GM19240 (cell line): Measurements from ENCODE around the gene ANXA11.
"Not testable (repeated sequence)": the region's sequence is repeated elsewhere in the genome, so short reads cannot be mapped to it uniquely, and the experiment has no call there.

Source experiments
- DNase-seq: peaks from one replicate; pipeline ENCODE4 v3.0.0; 2011; ENCODE audit warnings: low spot score; ENCODE audit not compliant: insufficient read length

Gene ANXA11

GRCh38 chr10:80146918-80147317, 58.4 kb downstream of the ANXA11 start:
- no peak for DNase-seq

GRCh38 chr10:80145406-80146308, 59.7 kb downstream of the ANXA11 start:
- DNase-seq = not testable (repeated sequence)

GRCh38 chr10:80144696-80145131, 60.6 kb downstream of the ANXA11 start:
- DNase-seq = no peak

GRCh38 chr10:80144067-80144695, 61.2 kb downstream of the ANXA11 start:
- DNase-seq = no peak

GRCh38 chr10:80141696-80142460, 63.5 kb downstream of the ANXA11 start:
- DNase-seq = no peak

- DNase-seq = no peak
Observed at GRCh38 chr10:80140251-80140650, 65.1 kb downstream of the ANXA11 start.

GRCh38 chr10:80139265-80139664, 66.1 kb downstream of the ANXA11 start:
- DNase-seq = no peak

DNA sequence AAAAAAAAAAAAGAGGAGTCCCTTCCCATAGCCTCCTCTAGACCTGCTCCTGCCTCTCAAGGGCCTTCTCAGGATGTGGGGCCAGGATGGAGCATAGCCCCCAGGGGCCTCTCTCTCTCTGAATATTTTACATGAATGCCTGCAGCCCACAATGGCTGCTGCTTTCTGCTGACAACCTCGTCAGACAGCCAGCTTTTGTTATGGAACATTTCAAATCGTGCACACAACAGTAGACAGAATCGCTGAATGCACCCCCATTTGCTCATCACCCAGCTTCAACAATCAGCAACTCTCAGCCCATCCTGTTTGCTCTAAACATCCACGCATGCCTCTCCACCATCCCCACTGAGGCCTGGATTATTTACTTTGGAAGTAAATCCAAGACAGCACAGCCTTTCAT, 67.4 kb downstream of the ANXA11 start:
- DNase-seq = no peak

GRCh38 chr10:80137031-80137862, 68.1 kb downstream of the ANXA11 start:
- DNase-seq = no peak

DNA sequence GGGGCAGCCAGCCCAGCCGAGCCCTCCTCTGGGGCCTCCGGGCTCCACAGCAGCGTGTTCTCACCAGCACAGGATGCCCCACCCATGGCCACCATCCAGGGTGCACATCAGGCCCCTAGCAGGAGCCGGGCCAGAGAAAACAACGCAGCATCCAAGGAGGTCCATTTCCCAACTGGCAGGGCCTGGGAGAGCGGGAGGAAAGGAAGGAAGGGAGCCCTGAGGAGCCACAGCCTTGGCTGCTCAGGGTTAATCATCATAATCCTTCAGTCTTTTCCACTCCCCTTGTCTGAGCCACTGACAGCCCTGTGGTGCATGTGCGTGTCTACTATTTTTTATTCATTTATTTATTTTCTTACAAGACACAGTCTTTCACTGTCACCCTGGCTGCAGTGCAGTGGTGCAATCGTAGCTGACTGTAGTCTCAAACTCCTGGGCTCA, 69.2 kb downstream of the ANXA11 start:
- no peak for DNase-seq

DNA sequence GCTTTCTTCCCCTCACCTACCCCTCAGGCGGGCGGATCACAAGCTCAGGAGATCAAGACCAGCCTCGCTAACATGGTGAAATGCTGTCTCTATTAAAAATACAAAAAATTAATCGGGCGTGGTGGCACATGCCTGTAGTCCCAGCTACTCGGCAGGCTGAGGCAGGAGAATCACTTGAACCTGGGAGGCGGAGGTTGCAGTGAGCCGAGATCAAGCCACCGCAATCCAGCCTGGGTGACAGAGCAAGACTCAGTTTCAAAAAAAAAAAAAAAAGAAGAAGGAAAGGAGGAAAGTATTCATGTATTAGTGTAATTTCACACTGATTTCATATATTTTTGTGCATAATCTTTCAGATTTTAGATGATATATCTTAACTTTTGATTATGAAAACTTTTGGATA, 71.7 kb downstream of the ANXA11 start:
- not testable (repeated sequence) for DNase-seq

- DNase-seq = no peak
Observed at GRCh38 chr10:80133206-80133605, 72.1 kb downstream of the ANXA11 start.

- no peak for DNase-seq
Observed at GRCh38 chr10:80132299-80133139, 72.8 kb downstream of the ANXA11 start, which contains the start of gene PLAC9. PLAC9 (plus strand) TSS chr10:80132730; CDS start chr10:80132763, 33 bp downstream.

DNA sequence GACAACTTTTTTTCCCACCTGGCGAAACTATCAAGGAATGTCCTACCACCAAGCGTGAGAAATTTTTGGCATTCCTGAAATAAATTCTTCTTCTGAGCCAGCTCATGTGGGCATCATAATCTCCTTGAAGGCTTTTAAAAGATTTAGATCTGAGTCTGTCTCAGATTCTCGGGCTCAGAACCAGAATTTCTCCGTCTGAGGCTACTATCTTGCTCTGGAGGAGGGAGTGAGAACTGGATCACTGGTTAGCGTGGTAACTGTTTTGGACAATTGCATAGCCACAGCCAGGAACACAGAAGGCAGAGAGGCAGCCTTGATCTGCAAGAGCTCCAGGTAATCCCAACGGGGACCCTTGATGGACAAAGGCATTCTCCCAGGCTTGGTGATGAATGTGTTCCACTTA, 73.8 kb downstream of the ANXA11 start:
- no peak for DNase-seq

DNA sequence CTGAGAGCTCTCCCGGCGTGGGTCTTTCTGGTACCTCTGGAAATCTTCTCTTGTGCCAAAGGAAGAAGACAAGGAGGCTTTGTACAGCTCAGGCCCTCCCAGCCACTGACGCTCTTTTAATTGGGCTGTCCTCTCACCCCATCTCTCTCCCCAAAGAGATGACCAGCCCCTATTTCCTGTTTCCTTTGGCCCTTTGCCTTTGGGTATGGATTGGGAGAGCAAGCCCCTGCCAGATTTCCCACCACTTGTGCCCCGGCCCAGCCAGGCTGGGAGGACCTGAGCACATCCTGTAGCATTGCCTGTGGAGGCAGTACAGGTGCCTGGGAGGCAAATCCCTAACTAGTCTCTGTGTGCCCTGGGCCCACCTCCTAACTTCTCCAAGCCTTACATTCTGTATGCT, 78.5 kb downstream of the ANXA11 start:
- no peak for DNase-seq

GRCh38 chr10:80122746-80123145, 82.6 kb downstream of the ANXA11 start:
- DNase-seq = no peak

- no peak for DNase-seq
Observed at GRCh38 chr10:80122110-80122710, 83.1 kb downstream of the ANXA11 start.

- DNase-seq = no peak
Observed at GRCh38 chr10:80118669-80119068, 86.7 kb downstream of the ANXA11 start.

DNA sequence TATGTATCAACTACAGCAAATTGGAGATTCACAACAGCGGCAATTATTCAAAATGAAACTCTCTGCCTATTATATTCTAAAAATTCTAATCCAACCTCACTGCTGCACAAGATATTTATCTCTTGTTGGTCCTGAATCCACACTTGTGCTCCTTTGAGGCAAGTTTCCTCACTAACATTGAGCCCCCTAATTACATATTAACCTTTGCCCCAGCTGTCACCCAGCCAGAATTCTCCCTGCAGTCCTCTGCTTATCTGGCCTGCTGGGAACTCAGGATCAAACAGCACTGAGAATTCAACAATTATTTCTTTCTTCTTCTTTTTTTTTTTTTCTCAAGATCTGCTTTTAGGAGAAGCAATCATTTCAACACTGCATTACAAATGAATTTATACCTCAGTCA, 94.4 kb downstream of the ANXA11 start:
- no peak for DNase-seq
